ENCODE results near the gene CCDC28A. TPM values are rescaled to one million over a fixed set of nuclear protein-coding genes. Genes with fewer than 3 reads are reported as not detected.

The CCDC28A gene
- total RNA-seq, 1 experiment from 2014 or later: 9.8 TPM

- Mint-ChIP-seq H3K36me3 (ENCODE audit: insufficient read depth, unreplicated experiment) (no peaks in the 10 kb centered on the region), H3K4me1 (ENCODE audit: low read depth, unreplicated experiment) (no peaks in the 10 kb centered on the region), H3K27ac (ENCODE audit: unreplicated experiment) (no peak overlapping the region), H3K9me3 (ENCODE audit: low read depth, unreplicated experiment) (no peaks in the 10 kb centered on the region), H3K27me3 (ENCODE audit: unreplicated experiment) (no peaks in the 10 kb centered on the region), H3K4me3 (ENCODE audit: low read depth, unreplicated experiment) (no peak overlapping the region)
- no peak for DNase-seq
- BruUV-seq (replicated peaks): no TSS peak
- TF ChIP-seq CTCF (IDR thresholded peaks at IDR 0.05; ENCODE audit: unreplicated experiment): no peak
- CTCF ChIA-PET: no interaction called here
- intact Hi-C loops (cut with micrococcal nuclease; ENCODE audit: unreplicated experiment): no loop called here
Measured at GRCh38 chr6:138837246-138837645, 63.7 kb downstream of the CCDC28A start.

Other genes with a start within 250 kb of the CCDC28A start
- gene ECT2L, start 22.3 kb downstream of the CCDC28A start, total RNA-seq (2022): not detected in 2 replicates
- gene REPS1, start 214.5 kb downstream of the CCDC28A start, total RNA-seq (2022): 24.1 and 29.5 TPM in 2 replicates